Neural cell (in vitro differentiated cells): ENCODE results near the gene KCNIP4.

ENCODE experiments used
- CTCF ChIP-seq: fragments of 450-650 bp; IDR thresholded peaks from 2 replicates; pipeline ENCODE4 v1.5.1; 2014; ENCODE audit warnings: antibody characterized with exemption, mild to moderate bottlenecking, moderate library complexity; ENCODE audit not compliant: poor library complexity, severe bottlenecking
- EP300 ChIP-seq: fragments of 450-650 bp; conservative IDR thresholded peaks from 2 replicates; pipeline ENCODE4 v1.6.1; 2014; ENCODE audit warnings: antibody characterized with exemption, mild to moderate bottlenecking, moderate library complexity; ENCODE audit not compliant: poor library complexity, severe bottlenecking
- EZH2 ChIP-seq: fragments of 200-600, 300-800 bp; shearing (Covaris generic), sonication (generic); IDR thresholded peaks from 2 replicates; pipeline ENCODE4 v1.6.1; 2014; ENCODE audit warnings: antibody characterized with exemption, low read length, borderline replicate concordance, mild to moderate bottlenecking; ENCODE audit not compliant: insufficient read depth, poor library complexity, severe bottlenecking
- MXI1 ChIP-seq: fragments of 450-650 bp; conservative IDR thresholded peaks from 2 replicates; pipeline ENCODE4 v1.6.1; 2014; ENCODE audit warnings: antibody characterized with exemption, mild to moderate bottlenecking; ENCODE audit not compliant: poor library complexity, severe bottlenecking
- POLR2AphosphoS5 ChIP-seq: IDR thresholded peaks from 2 replicates; pipeline ENCODE4 v1.6.1; 2012
- RAD21 ChIP-seq: fragments of 450-650 bp; conservative IDR thresholded peaks from 2 replicates; pipeline ENCODE4 v1.6.1; 2014; ENCODE audit warnings: antibody characterized with exemption, mild to moderate bottlenecking, moderate library complexity
- REST ChIP-seq: IDR thresholded peaks from 2 replicates; pipeline ENCODE4 v1.6.1; 2012; ENCODE audit warnings: borderline replicate concordance
- SMC3 ChIP-seq: fragments of 450-650 bp; conservative IDR thresholded peaks from 2 replicates; pipeline ENCODE4 v1.6.1; 2014; ENCODE audit warnings: antibody characterized with exemption, mild to moderate bottlenecking, moderate library complexity; ENCODE audit not compliant: poor library complexity

GRCh38 chr4:21792736-21793135, 155.8 kb downstream of the KCNIP4 start:
- no peak for TF ChIP-seq CTCF
- no peak for TF ChIP-seq POLR2AphosphoS5
- TF ChIP-seq EP300, result no peak
- TF ChIP-seq EZH2, result no peak
- no peak for TF ChIP-seq REST
- TF ChIP-seq RAD21, result no peak
- TF ChIP-seq MXI1, result no peak
- TF ChIP-seq SMC3, result no peak
